GM19463 (cell line): Measurements from ENCODE around the gene ENKD1.
A peak's percentile ranks its signal among the peaks of the same experiment; 100 is the strongest.

Experiments used
- ATAC-seq: cut with Tn5 transposase; IDR thresholded peaks from one replicate; pipeline ENCODE4 v1.9.1; 2021; ENCODE audit warnings: mild to moderate bottlenecking, moderate library complexity; ENCODE audit not compliant: unreplicated experiment

ENKD1 gene

GRCh38 chr16:67664258-67664657, 2.3 kb downstream of the ENKD1 start:
- no peak for ATAC-seq

GRCh38 chr16:67663877-67664222, 2.7 kb downstream of the ENKD1 start:
- no peak for ATAC-seq

- ATAC-seq, result no peak
Measured at GRCh38 chr16:67663151-67663876, 3.2 kb downstream of the ENKD1 start.

- ATAC-seq, result no peak
Measured at GRCh38 chr16:67662653-67663010, 3.9 kb downstream of the ENKD1 start.

- ATAC-seq, result no peak
Measured at GRCh38 chr16:67661886-67662652, 4.5 kb downstream of the ENKD1 start.

GRCh38 chr16:67661101-67661761, 5.3 kb downstream of the ENKD1 start:
- peak; percentile 2 for ATAC-seq

GRCh38 chr16:67660564-67661028, 6.0 kb downstream of the ENKD1 start, which contains the start of gene PARD6A:
Gene PARD6A, plus strand, starts transcription at chr16:67660960. Its CDS starts 79 bp downstream, at chr16:67661039.
- ATAC-seq, result peak; percentile 82

GRCh38 chr16:67659675-67660563, 6.6 kb downstream of the ENKD1 start, which contains the start of gene ACD:
Gene ACD, minus strand, starts transcription at chr16:67660260. Its CDS starts 40 bp downstream, at chr16:67660220.
- peak; percentile 57 for ATAC-seq

GRCh38 chr16:67658849-67659674, 7.5 kb downstream of the ENKD1 start:
- no peak for ATAC-seq

GRCh38 chr16:67657751-67658518, 8.6 kb downstream of the ENKD1 start:
- ATAC-seq, result no peak

GRCh38 chr16:67657017-67657608, 9.4 kb downstream of the ENKD1 start:
- ATAC-seq, result no peak

- ATAC-seq, result no peak
Measured at GRCh38 chr16:67656344-67657016, 10.1 kb downstream of the ENKD1 start.

GRCh38 chr16:67655363-67655762, 11.2 kb downstream of the ENKD1 start:
- ATAC-seq, result no peak

GRCh38 chr16:67654403-67654911, 12.1 kb downstream of the ENKD1 start:
- no peak for ATAC-seq

- ATAC-seq, result no peak
Measured at GRCh38 chr16:67653789-67654402, 12.7 kb downstream of the ENKD1 start.

GRCh38 chr16:67653128-67653788, 13.3 kb downstream of the ENKD1 start:
- no peak for ATAC-seq

GRCh38 chr16:67652578-67653127, 13.9 kb downstream of the ENKD1 start:
- ATAC-seq, result no peak
